Naive B cell (primary cell): ENCODE results near the gene BCOR. TPM values are rescaled to one million over a fixed set of nuclear protein-coding genes. Genes with fewer than 3 reads are reported as not detected.
A peak's percentile ranks its signal among the peaks of the same experiment; 100 is the strongest.

Experiments
- ATAC-seq, 2 donors: fragments of 150-1000 bp; cut with Tn5 transposase; 2 replicates each; pipeline ENCODE4 v1.10.0; 2021; ENCODE audit warnings: low read depth in 2 of 2, mild to moderate bottlenecking in 2 of 2, moderate library complexity in 2 of 2
- DNase-seq: peaks from one replicate; pipeline ENCODE4 v3.0.0; 2022
- H3K27ac Mint-ChIP-seq, 6 donors: one replicate each; pipeline ENCODE4 v1.8.0; 2020 to 2022; ENCODE audit warnings: mild to moderate bottlenecking in 6 of 6, mixed read lengths in 6 of 6, moderate library complexity in 5 of 6, inconsistent platforms in 2 of 6
- H3K27me3 Mint-ChIP-seq, 3 donors: one replicate each; pipeline ENCODE4 v1.8.0; 2021 to 2022; ENCODE audit warnings: mixed read lengths in 3 of 3, mild to moderate bottlenecking in 1 of 3
- H3K36me3 Mint-ChIP-seq, 2 donors: one replicate each; pipeline ENCODE4 v1.8.0; 2020 to 2022; ENCODE audit warnings: mixed read lengths in 2 of 2, inconsistent platforms in 1 of 2, mild to moderate bottlenecking in 1 of 2
- H3K4me1 Mint-ChIP-seq, 3 donors: one replicate each; pipeline ENCODE4 v1.8.0; 2020 to 2022; ENCODE audit warnings: mixed read lengths in 3 of 3, inconsistent platforms in 1 of 3, mild to moderate bottlenecking in 1 of 3, moderate library complexity in 1 of 3
- H3K4me3 Mint-ChIP-seq, 8 donors: one replicate each; pipeline ENCODE4 v1.8.0; 2020 to 2022; ENCODE audit warnings: mild to moderate bottlenecking in 8 of 8, mixed read lengths in 8 of 8, moderate library complexity in 8 of 8, inconsistent platforms in 2 of 8
- H3K9me3 Mint-ChIP-seq, 7 donors: one replicate each; pipeline ENCODE4 v1.8.0; 2020 to 2022; ENCODE audit warnings: mixed read lengths in 7 of 7, mild to moderate bottlenecking in 5 of 7, inconsistent platforms in 2 of 7, moderate library complexity in 1 of 7
- polyA plus RNA-seq, 6 donors: library from polyadenylated mRNA; unstranded; fragments of 300-500 nt; fragmentation: Illumina TruSeq; gene quantifications; one replicate each; pipeline ENCODE4 v1.2.3, GENCODE V29; 2021; ENCODE audit warnings: low read depth in 6 of 6

The BCOR gene
- polyA plus RNA-seq: 10 to 100 TPM in 2 of 6 donors, 1 to 10 TPM in 4; 3.4 to 15.5 (median 7.8) TPM

DNA sequence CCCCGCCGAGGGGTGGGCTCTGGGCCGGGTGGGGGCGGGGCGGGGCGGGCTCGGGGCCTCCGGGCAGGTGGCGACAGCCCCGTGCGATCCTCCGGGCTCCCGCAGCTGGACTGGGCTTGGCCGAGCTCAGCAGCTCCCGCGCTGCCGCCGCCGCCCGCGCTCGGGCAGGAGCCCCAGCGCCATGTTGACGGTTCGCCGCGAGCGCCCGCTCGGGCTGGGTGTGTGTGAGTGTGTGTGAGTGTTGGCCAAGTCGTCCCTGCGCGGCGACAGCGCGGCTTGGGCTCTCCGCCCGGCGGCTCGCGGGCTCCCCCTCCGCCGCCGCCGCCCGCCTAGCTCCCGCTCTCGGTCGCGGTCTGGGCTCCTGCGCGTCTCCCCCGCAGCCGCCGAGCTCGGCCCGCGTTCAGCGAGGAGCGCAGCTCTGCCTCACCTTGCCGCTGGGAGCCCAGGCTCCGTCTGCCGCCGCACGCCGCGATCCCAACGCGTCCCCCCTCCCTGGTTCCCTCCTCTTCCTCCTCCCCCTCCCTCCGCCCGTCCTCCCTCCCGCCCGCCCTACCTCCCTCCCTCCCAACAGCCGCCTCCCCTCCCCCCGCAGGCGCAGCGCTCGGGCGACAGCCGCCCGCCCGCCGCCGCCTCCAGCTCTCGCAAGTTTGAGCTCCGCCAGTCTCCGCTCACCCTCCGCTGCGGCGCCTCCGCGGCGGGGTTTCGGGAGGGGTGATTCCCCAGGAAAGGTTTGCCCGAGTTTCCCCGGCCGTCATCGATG, at the start of gene BCOR:
TSS of gene BCOR (minus strand) at position 455 of the 760 bp plus-strand sequence. CDS start 20,029 bp downstream, outside the sequence.
- ATAC-seq (peak; percentile 21 to 23), DNase-seq (peak; percentile 66)
- Mint-ChIP-seq H3K4me3 (peak within 1 kb of the TSS; percentile 90 to 97 (median 94)), H3K9me3 (peaks cover 0 to 5% (median 0%) of the 10 kb centered on the region in 7 donors), H3K36me3 (no peaks in the 10 kb centered on the region), H3K27me3 (peaks cover 0 to 8% (median 0%) of the 10 kb centered on the region in 3 donors), H3K4me1 (peaks cover 27 to 37% (median 36%) of the 10 kb centered on the region in 3 donors), H3K27ac (peak within 1 kb of the TSS; percentile 95 to 99 (median 96))

DNA sequence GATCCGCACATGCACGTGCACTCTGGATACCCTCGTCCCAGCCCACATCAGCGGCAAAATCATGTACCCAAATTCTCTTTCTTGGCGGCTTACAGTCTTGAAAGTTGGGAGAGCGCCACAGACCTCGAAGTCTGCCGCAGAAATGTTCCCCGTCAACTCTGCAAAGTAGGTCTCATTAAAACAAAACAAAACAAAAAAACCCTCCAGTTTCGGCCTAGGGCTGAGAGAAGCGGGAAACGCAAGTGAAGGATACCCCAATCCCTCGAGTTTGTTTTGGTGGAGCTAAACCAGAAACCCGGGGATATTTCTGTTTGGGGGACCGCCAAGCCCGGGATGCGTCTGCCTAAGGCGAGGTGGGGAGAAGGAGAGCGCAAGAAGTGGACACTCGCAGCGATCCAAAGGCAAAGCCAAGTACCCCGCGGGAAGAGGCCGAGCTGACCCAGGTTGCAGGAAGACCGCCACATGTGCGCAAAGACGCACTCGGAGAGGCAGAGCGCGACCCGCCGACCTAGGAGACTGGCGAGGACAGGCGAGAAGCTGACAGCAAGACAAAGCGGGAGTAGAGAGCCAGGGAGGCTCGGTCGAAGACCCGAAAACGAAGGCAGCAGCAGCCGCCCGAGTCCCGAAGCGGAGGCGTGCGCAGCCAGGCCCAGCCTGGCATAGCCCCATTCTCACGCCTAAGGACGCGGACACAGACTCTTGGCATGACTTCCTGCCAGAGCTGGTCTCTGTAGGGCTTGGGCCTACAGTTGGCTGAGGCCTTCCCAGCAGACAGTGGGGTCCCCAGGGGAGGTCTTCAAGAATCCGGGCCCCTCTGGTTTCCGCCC, 49.6 kb upstream of the BCOR start:
- H3K36me3 Mint-ChIP-seq: no peaks in the 10 kb centered on the region
- DNase-seq: no peak
- H3K27me3 Mint-ChIP-seq: peaks cover 0 to 30% (median 0%) of the 10 kb centered on the region in 3 donors
- H3K27ac Mint-ChIP-seq: peak overlapping the region in 2 of 6 donors; percentile 81 to 84
- ATAC-seq: no peak
- H3K9me3 Mint-ChIP-seq: peaks cover 0 to 1% (median 0%) of the 10 kb centered on the region in 7 donors
- peak overlapping the region; percentile 51 to 78 (median 71) for H3K4me3 Mint-ChIP-seq
- peaks cover 36 to 48% (median 41%) of the 10 kb centered on the region in 3 donors for H3K4me1 Mint-ChIP-seq

GRCh38 chrX:40146262-40147125, 48.7 kb upstream of the BCOR start:
- peak; percentile 58 for DNase-seq
- H3K4me3 Mint-ChIP-seq: peak overlapping the region; percentile 20 to 83 (median 72)
- peaks cover 0 to 1% (median 0%) of the 10 kb centered on the region in 7 donors for H3K9me3 Mint-ChIP-seq
- peak; percentile 68 to 71 for ATAC-seq
- peaks cover 0 to 32% (median 0%) of the 10 kb centered on the region in 3 donors for H3K27me3 Mint-ChIP-seq
- H3K36me3 Mint-ChIP-seq: no peaks in the 10 kb centered on the region
- peak overlapping the region in 4 of 6 donors; percentile 12 to 84 (median 65) for H3K27ac Mint-ChIP-seq
- H3K4me1 Mint-ChIP-seq: peaks cover 36 to 50% (median 42%) of the 10 kb centered on the region in 3 donors

DNA sequence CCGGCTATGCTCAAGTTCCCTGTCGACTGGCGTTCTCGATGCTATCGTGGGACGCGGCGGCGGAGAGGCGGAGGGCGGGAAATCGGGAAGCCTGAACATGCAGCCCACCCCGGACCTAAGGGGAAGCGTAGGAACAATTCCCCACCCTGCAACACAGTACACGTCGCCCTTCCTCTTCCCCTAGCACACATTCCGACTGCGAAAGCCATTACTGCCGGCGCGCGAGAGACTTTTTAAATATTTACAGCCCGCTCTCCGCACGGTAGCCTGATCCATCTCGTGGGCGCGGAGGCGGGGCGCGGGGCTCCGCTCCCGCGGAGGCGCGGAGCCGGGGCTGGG, 48.1 kb upstream of the BCOR start:
- Mint-ChIP-seq H3K9me3 (peaks cover 0 to 1% (median 0%) of the 10 kb centered on the region in 7 donors), H3K4me1 (peaks cover 34 to 49% (median 39%) of the 10 kb centered on the region in 3 donors), H3K4me3 (peak overlapping the region; percentile 40 to 87 (median 78)), H3K27me3 (peaks cover 0 to 32% (median 0%) of the 10 kb centered on the region in 3 donors), H3K27ac (peak overlapping the region in 1 of 6 donors; percentile 67), H3K36me3 (no peaks in the 10 kb centered on the region)
- DNase-seq (no peak), ATAC-seq (peak; percentile 10 to 15)

- Mint-ChIP-seq H3K36me3 (no peaks in the 10 kb centered on the region), H3K27ac (peak overlapping the region in 5 of 6 donors; percentile 33 to 83 (median 67)), H3K27me3 (peaks cover 0 to 32% (median 0%) of the 10 kb centered on the region in 3 donors), H3K9me3 (peaks cover 0 to 1% (median 0%) of the 10 kb centered on the region in 7 donors), H3K4me1 (peaks cover 27 to 43% (median 32%) of the 10 kb centered on the region in 3 donors), H3K4me3 (peak overlapping the region; percentile 70 to 87 (median 80))
- DNase-seq (no peak), ATAC-seq (peak in 1 of 2 donors; percentile 8)
Measured at GRCh38 chrX:40145001-40145922, 47.5 kb upstream of the BCOR start.

- H3K4me3 Mint-ChIP-seq: peak overlapping the region in 4 of 8 donors; percentile 49 to 73 (median 60)
- H3K27ac Mint-ChIP-seq: no peak overlapping the region
- peaks cover 0 to 1% (median 0%) of the 10 kb centered on the region in 7 donors for H3K9me3 Mint-ChIP-seq
- H3K4me1 Mint-ChIP-seq: peaks cover 23 to 36% (median 27%) of the 10 kb centered on the region in 3 donors
- DNase-seq (no peak), ATAC-seq (no peak)
- H3K27me3 Mint-ChIP-seq: peaks cover 0 to 28% (median 0%) of the 10 kb centered on the region in 3 donors
- no peaks in the 10 kb centered on the region for H3K36me3 Mint-ChIP-seq
Measured at GRCh38 chrX:40144576-40144975, 46.8 kb upstream of the BCOR start.

- DNase-seq (no peak), ATAC-seq (no peak)
- Mint-ChIP-seq H3K4me3 (peak overlapping the region in 3 of 8 donors; percentile 53 to 70 (median 70)), H3K27me3 (peaks cover 0 to 22% (median 0%) of the 10 kb centered on the region in 3 donors), H3K4me1 (peaks cover 20 to 30% (median 21%) of the 10 kb centered on the region in 3 donors), H3K36me3 (no peaks in the 10 kb centered on the region), H3K27ac (peak overlapping the region in 1 of 6 donors; percentile 15), H3K9me3 (peaks cover 0 to 1% (median 0%) of the 10 kb centered on the region in 7 donors)
Measured at GRCh38 chrX:40143987-40144386, 46.2 kb upstream of the BCOR start.

DNA sequence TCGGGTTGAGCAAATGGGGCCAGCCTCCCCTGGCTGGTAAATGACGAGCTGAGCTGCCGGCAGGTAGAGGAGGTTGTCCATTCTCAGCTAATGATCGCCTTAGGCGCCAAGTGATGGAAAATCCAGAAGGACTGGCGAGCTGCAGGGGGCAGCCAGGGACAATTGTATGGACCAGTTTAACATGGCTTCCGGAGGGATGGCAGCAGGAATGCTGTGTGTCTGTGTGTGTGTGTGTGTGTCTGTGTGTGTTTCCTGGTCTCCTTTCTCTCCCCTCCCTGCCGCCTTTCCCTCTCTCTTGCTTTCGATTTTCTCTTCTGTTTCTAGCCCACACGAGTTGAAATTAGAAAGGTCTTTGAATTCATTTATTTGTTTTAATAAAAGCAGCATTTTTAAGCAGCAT, 45.2 kb upstream of the BCOR start:
- Mint-ChIP-seq H3K4me1 (peaks cover 10 to 20% (median 13%) of the 10 kb centered on the region in 3 donors), H3K9me3 (peaks cover 0 to 1% (median 0%) of the 10 kb centered on the region in 7 donors), H3K27ac (no peak overlapping the region), H3K27me3 (peaks cover 0 to 12% (median 0%) of the 10 kb centered on the region in 3 donors), H3K4me3 (no peak overlapping the region), H3K36me3 (no peaks in the 10 kb centered on the region)
- DNase-seq: no peak
- ATAC-seq: no peak

- Mint-ChIP-seq H3K4me1 (peaks cover 10 to 19% (median 12%) of the 10 kb centered on the region in 3 donors), H3K4me3 (no peak overlapping the region), H3K27ac (peak overlapping the region in 1 of 6 donors; percentile 33), H3K27me3 (peaks cover 0 to 10% (median 0%) of the 10 kb centered on the region in 3 donors), H3K36me3 (no peaks in the 10 kb centered on the region), H3K9me3 (peaks cover 0 to 1% (median 0%) of the 10 kb centered on the region in 7 donors)
- ATAC-seq (no peak), DNase-seq (no peak)
Measured at GRCh38 chrX:40142417-40142816, 44.7 kb upstream of the BCOR start.

GRCh38 chrX:40140706-40141499, 43.1 kb upstream of the BCOR start:
- Mint-ChIP-seq H3K27me3 (peaks cover 0 to 10% (median 0%) of the 10 kb centered on the region in 3 donors), H3K27ac (peak overlapping the region in 1 of 6 donors; percentile 82), H3K4me1 (peaks cover 3 to 10% (median 6%) of the 10 kb centered on the region in 3 donors), H3K9me3 (peaks cover 0 to 1% (median 0%) of the 10 kb centered on the region in 7 donors), H3K36me3 (peaks cover 0 to 4% of the 10 kb centered on the region in 2 donors), H3K4me3 (peak overlapping the region in 1 of 8 donors; percentile 29)
- no peak for DNase-seq
- ATAC-seq: no peak

GRCh38 chrX:40132751-40133150, 35.0 kb upstream of the BCOR start:
- Mint-ChIP-seq H3K27ac (no peak overlapping the region), H3K27me3 (no peaks in the 10 kb centered on the region), H3K9me3 (peaks cover 0 to 4% (median 0%) of the 10 kb centered on the region in 7 donors), H3K4me3 (no peak overlapping the region), H3K4me1 (peaks cover 0 to 6% (median 4%) of the 10 kb centered on the region in 3 donors), H3K36me3 (peaks cover 0 to 4% of the 10 kb centered on the region in 2 donors)
- DNase-seq (no peak), ATAC-seq (no peak)
